Mammary microvascular endothelial cell (primary cell): Measurements from ENCODE around the gene PRKN. TPM values are rescaled to one million over a fixed set of nuclear protein-coding genes. Genes with fewer than 3 reads are reported as not detected.

Source experiments
- total RNA-seq: library from RNA; depleted of rRNA; stranded (reverse); fragments of >200 nt; gene quantifications from 2 replicates; pipeline ENCODE4 v1.2.3, GENCODE V29; 2015

The PRKN gene
- total RNA-seq = 0.13 and 0.34 TPM in 2 replicates

DNA sequence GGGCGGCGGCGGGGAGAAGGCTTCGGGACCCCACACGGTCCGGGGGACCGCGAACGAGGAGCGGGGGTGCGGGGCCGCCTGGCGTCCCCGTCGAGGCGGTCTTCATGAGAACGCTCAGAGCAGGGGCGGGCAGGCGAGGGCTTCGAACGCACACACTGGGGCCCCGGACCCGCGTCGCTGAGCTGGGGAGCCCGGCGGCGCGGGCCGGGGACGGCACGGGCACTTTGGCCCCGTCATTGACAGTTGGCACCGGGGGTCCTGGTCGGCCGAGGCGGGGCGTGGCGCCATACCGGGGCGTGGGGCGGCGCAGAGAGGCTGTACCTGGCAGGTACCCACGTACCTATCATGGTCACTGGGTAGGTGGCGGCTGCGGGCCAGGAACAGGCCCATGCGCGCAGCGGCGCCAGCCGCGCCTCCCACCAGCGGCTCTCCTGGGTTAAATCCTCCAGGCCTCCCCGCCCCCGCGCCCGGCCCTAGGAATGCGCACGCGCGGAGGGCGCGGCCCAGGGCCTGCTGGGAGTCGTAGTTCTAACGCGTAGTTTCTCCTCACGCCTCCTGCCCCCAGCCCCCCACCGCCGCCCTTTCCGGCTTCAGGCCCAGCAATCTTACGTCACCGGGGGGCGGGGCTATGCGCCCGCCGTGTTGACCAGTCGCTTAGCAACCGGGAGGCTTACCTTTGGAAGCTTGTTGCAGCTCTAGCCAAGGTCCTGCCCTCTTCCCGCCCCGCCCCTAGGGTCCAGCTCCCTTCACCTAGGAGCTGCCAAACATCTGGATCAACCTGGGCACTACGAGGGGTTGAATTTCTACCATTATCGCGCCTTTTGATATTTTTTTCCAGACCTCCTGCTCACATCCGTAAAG is at the start of gene PRKN, which contains the start of gene PACRG:
PRKN (minus strand) TSS at position 445 of the 861 bp plus-strand sequence.
PACRG (plus strand) TSS at position 653 of the 861 bp plus-strand sequence.

Other genes starting within 250 kb of the PRKN start
- gene PACRG, start 208 bp upstream of the PRKN start, total RNA-seq = not detected in 2 replicates